KMS-11 (cell line): ENCODE measurements around the gene ASCL2.
A peak's percentile ranks its signal among the peaks of the same experiment; 100 is the strongest.

ENCODE experiments used
- H2AFZ ChIP-seq: fragments of 200-600 bp; sonication (generic); 2 replicates; pipeline ENCODE4 v1.6.1; 2016; ENCODE audit warnings: antibody characterized with exemption, mixed run types, low read depth
- H3K27ac ChIP-seq: fragments of 200-600 bp; sonication (generic); 2 replicates; pipeline ENCODE4 v1.6.1; 2016; ENCODE audit warnings: mild to moderate bottlenecking, mixed run types
- H3K27me3 ChIP-seq: fragments of 200-600 bp; sonication (generic); 2 replicates; pipeline ENCODE4 v1.6.1; 2017; ENCODE audit warnings: mild to moderate bottlenecking, low read depth, mixed run types, moderate library complexity; ENCODE audit not compliant: insufficient read depth
- H3K36me3 ChIP-seq: fragments of 200-600 bp; sonication (generic); 2 replicates; pipeline ENCODE4 v1.6.1; 2017; ENCODE audit warnings: mild to moderate bottlenecking, mixed run types; ENCODE audit not compliant: insufficient read depth
- H3K4me1 ChIP-seq: fragments of 200-600 bp; sonication (generic); 2 replicates; pipeline ENCODE4 v1.6.1; 2016; ENCODE audit warnings: mild to moderate bottlenecking, low read depth, mixed run types; ENCODE audit not compliant: poor library complexity, severe bottlenecking
- H3K4me2 ChIP-seq: fragments of 200-600 bp; sonication (generic); 2 replicates; pipeline ENCODE4 v1.7.0; 2016; ENCODE audit warnings: mild to moderate bottlenecking, mixed run types
- H3K4me3 ChIP-seq: fragments of 200-600 bp; sonication (generic); IDR thresholded peaks from 2 replicates; pipeline ENCODE4 v1.6.1; 2017; ENCODE audit warnings: low read depth, low read length, mixed read lengths; ENCODE audit not compliant: insufficient read depth
- H3K79me2 ChIP-seq: fragments of 200-600 bp; sonication (generic); 2 replicates; pipeline ENCODE4 v1.6.1; 2016; ENCODE audit warnings: low read depth, mixed run types; ENCODE audit not compliant: insufficient read depth
- H3K9ac ChIP-seq: fragments of 200-600 bp; sonication (generic); 2 replicates; pipeline ENCODE4 v1.6.1; 2016; ENCODE audit warnings: mild to moderate bottlenecking, mixed run types
- H4K20me1 ChIP-seq: fragments of 200-600 bp; sonication (generic); 2 replicates; pipeline ENCODE4 v1.6.1; 2016; ENCODE audit warnings: mild to moderate bottlenecking, mixed run types; ENCODE audit not compliant: insufficient read depth
- TF ChIP-seq, protein P1 (sequence below): fragments of 200-600 bp; sonication (generic); conservative IDR thresholded peaks from 2 replicates; pipeline ENCODE4 v1.6.1; 2017; ENCODE audit warnings: low read depth, mild to moderate bottlenecking, antibody characterized with exemption, low read length, moderate library complexity, mixed read lengths

Gene ASCL2

GRCh38 chr11:2305788-2306451 lies 35.5 kb upstream of the ASCL2 start:
- no peak overlapping the region for H3K4me3 ChIP-seq
- no peak overlapping the region for H3K4me2 ChIP-seq
- TF ChIP-seq, protein P1, sequence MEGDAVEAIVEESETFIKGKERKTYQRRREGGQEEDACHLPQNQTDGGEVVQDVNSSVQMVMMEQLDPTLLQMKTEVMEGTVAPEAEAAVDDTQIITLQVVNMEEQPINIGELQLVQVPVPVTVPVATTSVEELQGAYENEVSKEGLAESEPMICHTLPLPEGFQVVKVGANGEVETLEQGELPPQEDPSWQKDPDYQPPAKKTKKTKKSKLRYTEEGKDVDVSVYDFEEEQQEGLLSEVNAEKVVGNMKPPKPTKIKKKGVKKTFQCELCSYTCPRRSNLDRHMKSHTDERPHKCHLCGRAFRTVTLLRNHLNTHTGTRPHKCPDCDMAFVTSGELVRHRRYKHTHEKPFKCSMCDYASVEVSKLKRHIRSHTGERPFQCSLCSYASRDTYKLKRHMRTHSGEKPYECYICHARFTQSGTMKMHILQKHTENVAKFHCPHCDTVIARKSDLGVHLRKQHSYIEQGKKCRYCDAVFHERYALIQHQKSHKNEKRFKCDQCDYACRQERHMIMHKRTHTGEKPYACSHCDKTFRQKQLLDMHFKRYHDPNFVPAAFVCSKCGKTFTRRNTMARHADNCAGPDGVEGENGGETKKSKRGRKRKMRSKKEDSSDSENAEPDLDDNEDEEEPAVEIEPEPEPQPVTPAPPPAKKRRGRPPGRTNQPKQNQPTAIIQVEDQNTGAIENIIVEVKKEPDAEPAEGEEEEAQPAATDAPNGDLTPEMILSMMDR, result no peak
- H3K36me3 ChIP-seq, result no peaks in the 10 kb centered on the region
- no peak overlapping the region for H3K27ac ChIP-seq
- H3K27me3 ChIP-seq, result peaks cover 24% of the 10 kb centered on the region
- peaks cover 8% of the 10 kb centered on the region for H3K4me1 ChIP-seq
- no peak overlapping the region for H2AFZ ChIP-seq
- no peaks in the 10 kb centered on the region for H3K79me2 ChIP-seq
- H3K9ac ChIP-seq, result no peak overlapping the region
- no peaks in the 10 kb centered on the region for H4K20me1 ChIP-seq

DNA sequence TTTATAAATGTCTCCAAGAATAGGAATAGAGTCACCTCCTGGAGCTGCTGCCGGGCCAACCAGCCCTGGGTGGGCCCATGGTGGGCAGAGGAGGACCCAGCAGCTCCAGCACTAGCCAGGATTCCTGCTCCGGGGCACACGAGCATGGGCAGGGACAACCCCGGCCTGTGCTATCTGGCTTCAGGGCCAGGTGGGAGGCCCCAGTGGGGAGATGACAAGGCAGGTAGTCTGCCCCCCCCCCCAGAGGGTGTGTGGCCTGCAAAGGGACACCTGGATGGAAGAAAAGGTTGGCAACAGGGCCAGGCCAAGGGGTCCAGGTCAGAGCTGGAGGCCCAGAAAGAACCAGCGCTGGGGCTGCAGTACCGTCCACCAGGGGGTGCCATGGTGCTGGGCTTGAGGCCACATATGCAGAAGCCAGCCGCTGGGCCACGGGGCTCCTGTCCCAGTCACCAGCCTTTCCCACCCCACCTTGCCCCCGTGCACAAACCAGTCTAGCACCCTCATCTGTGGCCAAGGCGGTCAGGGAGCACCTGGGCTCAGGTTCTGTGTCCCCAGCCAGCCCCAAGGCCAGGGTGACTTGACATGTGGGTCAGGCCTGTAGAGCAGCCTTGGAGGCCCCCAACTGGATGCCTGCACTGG lies 34.9 kb upstream of the ASCL2 start:
- Histone ChIP-seq H3K36me3 (no peaks in the 10 kb centered on the region), H3K27me3 (peaks cover 23% of the 10 kb centered on the region), H3K79me2 (no peaks in the 10 kb centered on the region), H3K9ac (no peak overlapping the region), H3K4me3 (no peak overlapping the region), H3K4me2 (no peak overlapping the region), H3K4me1 (peaks cover 8% of the 10 kb centered on the region), H4K20me1 (no peaks in the 10 kb centered on the region), H2AFZ (no peak overlapping the region), H3K27ac (no peak overlapping the region)
- TF ChIP-seq, protein P1, result peak; percentile 79

GRCh38 chr11:2304506-2305139 lies 34.2 kb upstream of the ASCL2 start:
- no peak overlapping the region for H3K4me2 ChIP-seq
- no peak overlapping the region for H3K27ac ChIP-seq
- H4K20me1 ChIP-seq, result no peaks in the 10 kb centered on the region
- H3K9ac ChIP-seq, result no peak overlapping the region
- H2AFZ ChIP-seq, result no peak overlapping the region
- H3K79me2 ChIP-seq, result no peaks in the 10 kb centered on the region
- TF ChIP-seq, protein P1, result no peak
- H3K36me3 ChIP-seq, result no peaks in the 10 kb centered on the region
- peaks cover 8% of the 10 kb centered on the region for H3K4me1 ChIP-seq
- H3K27me3 ChIP-seq, result peaks cover 23% of the 10 kb centered on the region
- H3K4me3 ChIP-seq, result no peak overlapping the region

GRCh38 chr11:2303627-2304505 lies 33.5 kb upstream of the ASCL2 start:
- no peak overlapping the region for H3K27ac ChIP-seq
- no peak overlapping the region for H3K4me3 ChIP-seq
- no peak overlapping the region for H2AFZ ChIP-seq
- H3K9ac ChIP-seq, result no peak overlapping the region
- no peak overlapping the region for H3K4me2 ChIP-seq
- TF ChIP-seq, protein P1, result no peak
- H3K36me3 ChIP-seq, result no peaks in the 10 kb centered on the region
- H4K20me1 ChIP-seq, result no peaks in the 10 kb centered on the region
- H3K4me1 ChIP-seq, result peaks cover 8% of the 10 kb centered on the region
- H3K79me2 ChIP-seq, result no peaks in the 10 kb centered on the region
- peaks cover 23% of the 10 kb centered on the region for H3K27me3 ChIP-seq
